ENCODE data around the gene ABTB2.

ABTB2 gene

DNA sequence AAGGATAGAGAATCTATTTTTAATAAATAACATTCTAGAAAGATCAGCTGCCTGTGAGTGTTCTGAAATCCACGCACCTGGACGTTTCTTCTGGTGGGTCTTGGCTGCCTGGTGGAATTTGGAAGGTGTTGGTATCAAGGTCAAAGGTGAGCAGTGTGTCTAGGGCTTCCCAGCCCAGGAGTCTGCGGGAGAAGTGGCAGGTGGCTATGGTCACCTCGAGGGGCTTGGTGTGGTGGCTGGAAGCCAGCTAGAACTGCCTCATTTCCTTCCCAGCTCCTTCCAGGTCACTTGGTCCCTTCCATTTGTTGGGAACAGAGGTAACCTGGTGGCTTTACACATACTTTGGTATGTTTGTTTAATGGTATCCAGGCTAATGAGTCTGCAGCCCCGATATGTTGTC lies 210.9 kb downstream of the ABTB2 start:
- in situ Hi-C loops (cut with HindIII; ENCODE audit: low pct_unique_long_range_greater_than_20kb, low sequenced_read_pairs) = no loop called here
- TF ChIP-seq JUND (IDR thresholded peaks at IDR 0.05; ENCODE audit: low read depth) = no peak
- DNase-seq (ENCODE audit: low read depth in 1 of 2, low spot score in 1 of 2) = no peak

DNA sequence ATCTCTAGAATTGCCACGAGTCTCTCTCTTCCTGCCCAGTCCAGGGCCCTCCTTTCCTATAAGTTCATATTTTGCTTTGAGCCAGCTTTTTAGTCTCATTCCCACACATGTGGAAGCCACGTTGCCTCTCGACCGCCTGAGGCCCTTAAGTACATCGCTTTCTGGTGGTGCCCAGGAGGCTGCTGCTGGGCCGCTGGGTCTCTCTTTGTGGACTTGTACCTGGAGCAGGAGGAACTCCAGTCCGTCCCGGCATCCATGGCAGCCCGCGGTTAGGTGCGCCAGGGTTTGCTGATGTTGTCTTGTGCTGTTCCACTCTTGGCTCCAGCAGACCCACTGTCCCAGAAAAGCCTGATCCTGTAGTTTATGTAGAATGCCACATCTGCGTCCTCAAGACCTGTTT lies 211.4 kb downstream of the ABTB2 start:
- in situ Hi-C loops (cut with HindIII; ENCODE audit: low pct_unique_long_range_greater_than_20kb, low sequenced_read_pairs) = no loop called here
- no peak for DNase-seq (ENCODE audit: low read depth in 1 of 2, low spot score in 1 of 2)
- no peak for TF ChIP-seq JUND (IDR thresholded peaks at IDR 0.05; ENCODE audit: low read depth)

DNA sequence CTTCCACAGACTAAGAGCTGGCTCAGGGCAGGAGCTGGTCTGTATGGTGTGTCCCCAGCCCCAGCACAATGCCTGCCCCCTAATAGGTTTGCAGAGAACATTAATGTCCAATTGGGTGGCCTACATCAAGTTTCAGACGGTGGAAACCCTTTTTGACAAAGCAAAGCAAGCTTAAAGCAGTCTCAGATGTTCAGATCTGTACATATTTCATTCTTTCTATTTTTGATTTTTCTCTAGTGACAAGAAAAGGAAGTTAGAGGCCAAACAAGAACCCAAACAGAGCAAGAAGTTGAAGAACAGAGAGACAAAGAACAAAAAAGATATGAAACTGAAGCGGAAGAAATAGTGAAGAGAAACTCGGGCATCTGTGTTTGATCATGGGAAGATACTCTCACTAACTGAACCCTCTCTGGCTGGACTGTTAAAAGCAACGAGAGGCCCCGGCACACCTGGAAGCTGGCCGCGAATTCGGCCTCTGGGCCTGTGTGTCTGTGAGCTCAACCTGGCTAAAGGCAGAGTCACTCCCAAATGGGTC lies 211.9 kb downstream of the ABTB2 start:
- in situ Hi-C loops (cut with HindIII; ENCODE audit: low pct_unique_long_range_greater_than_20kb, low sequenced_read_pairs) = no loop called here
- TF ChIP-seq JUND (IDR thresholded peaks at IDR 0.05; ENCODE audit: low read depth) = no peak
- DNase-seq (ENCODE audit: low read depth in 1 of 2, low spot score in 1 of 2) = no peak

DNA sequence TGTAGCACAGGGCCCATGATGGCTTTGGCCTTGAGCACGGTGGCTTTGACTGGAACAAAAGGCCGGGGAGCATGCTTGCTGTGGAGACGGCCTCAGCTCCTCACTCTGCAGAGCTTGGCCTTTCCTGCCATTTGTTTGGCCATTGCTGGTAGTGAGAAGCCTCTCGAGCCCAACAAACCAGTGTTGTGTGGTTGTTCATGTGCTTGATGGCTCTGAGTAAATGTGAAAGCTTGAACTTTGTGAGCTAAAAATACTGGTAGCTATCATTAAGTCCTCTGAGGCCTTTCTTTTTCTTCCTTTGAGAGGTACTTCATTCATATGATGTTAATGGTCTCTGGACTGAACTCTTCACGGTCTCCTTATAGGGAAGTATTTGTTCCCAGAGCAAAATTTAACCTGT lies 212.7 kb downstream of the ABTB2 start:
- no peak for TF ChIP-seq JUND (IDR thresholded peaks at IDR 0.05; ENCODE audit: low read depth)
- in situ Hi-C loops (cut with HindIII; ENCODE audit: low pct_unique_long_range_greater_than_20kb, low sequenced_read_pairs) = no loop called here
- DNase-seq (ENCODE audit: low read depth in 1 of 2, low spot score in 1 of 2) = no peak

DNA sequence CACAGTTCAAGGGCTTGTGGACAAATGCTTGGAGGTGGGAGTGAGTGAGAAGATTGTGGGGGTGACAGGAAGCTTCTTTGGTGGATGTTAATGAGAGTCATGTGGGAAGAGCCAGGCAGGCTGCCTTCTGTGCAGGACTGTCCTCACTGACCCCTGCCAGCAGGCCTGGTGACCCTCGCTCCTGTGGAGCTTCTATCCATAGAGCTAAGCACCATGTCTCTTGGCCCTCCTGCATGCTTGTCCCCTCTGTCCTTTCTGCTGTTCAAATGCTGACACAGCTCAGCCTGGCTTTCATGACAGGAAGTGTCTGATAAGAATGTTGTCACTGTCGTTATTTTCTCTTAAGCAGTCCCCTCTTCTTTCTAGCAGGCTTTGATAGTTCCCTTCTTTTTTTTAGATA lies 214.8 kb downstream of the ABTB2 start:
- in situ Hi-C loops (cut with HindIII; ENCODE audit: low pct_unique_long_range_greater_than_20kb, low sequenced_read_pairs) = no loop called here
- TF ChIP-seq JUND (IDR thresholded peaks at IDR 0.05; ENCODE audit: low read depth) = no peak
- DNase-seq (ENCODE audit: low read depth in 1 of 2, low spot score in 1 of 2) = no peak

DNA sequence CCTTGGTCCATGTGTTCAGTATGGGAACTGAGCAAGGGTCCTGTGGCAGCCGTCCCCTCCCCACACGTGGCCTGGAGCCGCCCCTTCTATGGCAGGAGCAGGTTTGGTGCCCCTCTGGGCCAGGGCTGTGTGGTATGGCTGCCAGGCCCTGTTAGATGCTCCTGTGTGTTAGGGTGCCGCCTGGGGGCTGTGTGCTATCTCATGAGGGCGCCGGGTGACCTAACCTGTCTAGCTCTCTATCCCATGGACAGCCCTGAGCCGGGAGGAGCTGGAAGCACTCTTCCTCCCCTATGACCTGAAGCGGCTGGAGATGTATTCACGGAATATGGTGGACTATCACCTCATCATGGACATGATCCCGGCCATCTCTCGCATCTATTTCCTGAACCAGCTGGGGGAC lies 217.7 kb downstream of the ABTB2 start:
- no peak for DNase-seq (ENCODE audit: low read depth in 1 of 2, low spot score in 1 of 2)
- in situ Hi-C loops (cut with HindIII; ENCODE audit: low pct_unique_long_range_greater_than_20kb, low sequenced_read_pairs) = no loop called here
- TF ChIP-seq JUND (IDR thresholded peaks at IDR 0.05; ENCODE audit: low read depth) = no peak

DNA sequence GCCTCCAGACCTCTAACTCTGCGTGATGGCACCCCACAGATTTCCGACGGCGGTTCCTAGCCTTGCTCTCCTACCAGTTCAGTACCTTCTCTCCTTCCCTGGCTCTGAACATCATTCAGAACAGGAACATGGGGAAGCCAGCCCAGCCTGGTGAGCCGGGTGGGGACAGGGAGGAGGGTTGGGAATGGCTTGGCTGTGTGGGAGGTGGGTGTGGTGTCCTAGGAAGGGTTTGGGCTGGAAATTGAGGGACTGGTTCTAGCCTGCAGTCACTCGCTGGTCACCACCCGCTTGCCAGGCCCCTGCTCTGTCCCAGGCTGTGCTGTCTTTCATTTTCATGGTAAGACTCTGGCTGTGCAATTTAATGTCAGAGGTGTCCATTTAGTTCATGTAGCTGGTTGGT lies 218.5 kb downstream of the ABTB2 start:
- DNase-seq (ENCODE audit: low read depth in 1 of 2, low spot score in 1 of 2) = no peak
- in situ Hi-C loops (cut with HindIII; ENCODE audit: low pct_unique_long_range_greater_than_20kb, low sequenced_read_pairs) = no loop called here
- no peak for TF ChIP-seq JUND (IDR thresholded peaks at IDR 0.05; ENCODE audit: low read depth)

DNA sequence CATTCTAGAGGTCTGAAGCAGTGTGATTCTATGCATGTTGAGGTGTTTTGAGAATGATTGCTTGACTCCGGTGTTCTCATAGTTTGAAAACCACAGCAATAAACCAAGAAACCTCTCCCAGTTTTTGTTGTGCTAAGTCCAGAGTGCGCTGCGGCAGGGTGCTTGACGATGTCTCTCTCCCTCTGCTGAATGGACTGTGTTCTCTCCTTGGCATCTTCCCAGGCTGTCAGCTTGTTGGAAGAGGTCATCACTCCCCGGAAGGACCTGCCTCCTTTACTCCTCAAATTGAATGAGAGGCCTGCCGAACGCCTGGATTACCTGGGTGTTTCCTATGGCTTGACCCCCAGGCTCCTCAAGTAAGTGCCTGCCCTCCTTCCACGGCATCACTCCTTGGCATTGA lies 221.4 kb downstream of the ABTB2 start:
- TF ChIP-seq JUND (IDR thresholded peaks at IDR 0.05; ENCODE audit: low read depth) = no peak

DNA sequence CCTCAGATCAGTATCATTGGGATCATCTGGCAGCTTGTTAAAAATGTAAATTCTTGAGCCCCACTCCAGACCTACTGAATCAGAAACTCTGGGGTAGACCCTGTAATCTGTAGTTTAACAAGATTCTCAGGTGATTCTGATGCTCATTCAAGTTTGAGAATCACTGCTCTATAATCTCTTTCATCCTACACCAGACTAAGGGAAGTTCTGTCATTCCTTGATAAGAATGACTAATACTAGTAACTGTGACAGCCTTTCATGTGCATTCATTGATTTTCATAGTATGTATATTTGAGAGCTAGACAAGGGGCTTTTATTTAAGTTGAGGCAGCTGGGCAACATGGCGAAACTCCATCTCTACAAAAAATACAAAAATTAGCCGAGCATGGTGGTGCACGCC lies 222.4 kb downstream of the ABTB2 start:
- DNase-seq (ENCODE audit: low read depth in 1 of 2, low spot score in 1 of 2) = no peak
- TF ChIP-seq JUND (IDR thresholded peaks at IDR 0.05; ENCODE audit: low read depth) = no peak
- in situ Hi-C loops (cut with HindIII; ENCODE audit: low pct_unique_long_range_greater_than_20kb, low sequenced_read_pairs) = no loop called here

More for the DNA sequence above, 221.4 kb downstream of the ABTB2 start:
- no peak for DNase-seq (ENCODE audit: low read depth in 1 of 2, low spot score in 1 of 2)
- in situ Hi-C loops (cut with HindIII; ENCODE audit: low pct_unique_long_range_greater_than_20kb, low sequenced_read_pairs) = no loop called here

DNA sequence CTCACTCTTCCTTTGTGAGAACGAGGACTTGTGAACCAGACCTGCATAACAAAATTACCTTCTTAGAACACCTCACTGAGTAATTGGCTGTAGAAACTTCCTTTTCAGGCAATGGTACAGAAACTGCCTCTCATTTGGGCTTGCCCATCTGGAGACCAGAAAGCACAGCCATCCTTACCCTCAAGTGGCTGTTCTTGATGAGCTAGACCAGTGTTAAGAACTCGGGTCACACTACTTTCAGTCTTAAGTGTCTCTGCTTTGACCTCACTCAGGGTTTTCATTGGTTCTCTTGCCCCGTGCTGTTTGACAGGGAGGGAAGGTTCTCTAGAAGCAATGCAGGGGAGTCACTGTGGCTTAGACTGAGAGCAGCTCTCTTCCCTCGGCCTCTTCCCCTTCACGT lies 223.0 kb downstream of the ABTB2 start:
- in situ Hi-C loops (cut with HindIII; ENCODE audit: low pct_unique_long_range_greater_than_20kb, low sequenced_read_pairs) = no loop called here
- no peak for DNase-seq (ENCODE audit: low read depth in 1 of 2, low spot score in 1 of 2)
- no peak for TF ChIP-seq JUND (IDR thresholded peaks at IDR 0.05; ENCODE audit: low read depth)

DNA sequence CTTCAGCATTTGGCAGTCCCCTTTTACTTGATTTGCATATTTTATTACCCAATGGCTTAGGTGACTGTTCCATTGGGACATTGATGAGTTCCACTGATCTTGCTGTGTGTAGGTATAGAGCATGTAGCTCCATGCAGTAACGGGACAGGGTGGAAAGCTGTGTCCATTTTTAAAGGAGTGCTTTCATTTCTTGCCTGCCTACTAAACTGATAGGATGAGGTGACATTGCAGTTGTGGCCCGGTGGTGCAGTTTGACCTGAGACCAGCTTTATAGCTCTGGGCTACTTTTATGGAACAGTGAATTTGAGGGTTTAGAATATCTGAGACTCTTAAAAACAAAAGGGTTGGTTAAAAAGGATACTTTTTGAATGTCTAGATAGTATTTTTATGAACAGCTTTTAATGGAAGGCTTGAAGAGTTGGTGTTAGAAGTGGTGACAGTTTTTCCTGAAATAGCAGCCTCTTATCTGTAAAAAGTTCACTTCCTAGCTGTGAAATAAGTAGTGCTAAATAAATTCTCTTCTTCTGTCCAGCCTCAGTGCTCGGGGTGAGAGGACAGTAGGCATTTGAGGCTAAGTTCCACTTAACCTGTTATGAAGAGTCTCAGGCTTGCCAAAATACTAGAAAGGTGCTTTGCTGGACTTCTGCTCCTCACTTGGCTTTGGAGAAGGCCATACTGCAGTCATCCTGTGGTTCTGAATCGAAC lies 225.4 kb downstream of the ABTB2 start:
- in situ Hi-C loops (cut with HindIII; ENCODE audit: low pct_unique_long_range_greater_than_20kb, low sequenced_read_pairs) = no loop called here
- no peak for TF ChIP-seq JUND (IDR thresholded peaks at IDR 0.05; ENCODE audit: low read depth)
- no peak for DNase-seq (ENCODE audit: low read depth in 1 of 2, low spot score in 1 of 2)

DNA sequence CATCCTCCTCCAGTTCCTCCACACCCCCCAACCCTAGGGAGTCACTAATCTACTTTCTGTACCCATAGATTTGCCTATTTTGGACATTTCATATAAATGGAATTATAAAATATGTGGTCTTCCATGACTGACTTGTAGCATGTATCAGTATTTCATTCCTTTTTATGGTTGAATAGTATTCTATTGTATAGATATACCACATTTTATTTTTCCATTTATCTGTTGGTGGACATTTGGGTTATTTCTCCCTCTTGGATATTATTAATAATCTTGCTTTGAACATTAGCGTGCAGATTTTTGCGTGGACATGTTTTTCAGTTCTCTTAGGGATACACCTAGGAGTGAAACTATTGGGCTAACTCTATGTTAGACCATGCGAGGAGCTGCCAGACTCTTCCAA lies 229.0 kb downstream of the ABTB2 start:
- in situ Hi-C loops (cut with HindIII; ENCODE audit: low pct_unique_long_range_greater_than_20kb, low sequenced_read_pairs) = no loop called here
- DNase-seq (ENCODE audit: low read depth in 1 of 2, low spot score in 1 of 2) = no peak
- no peak for TF ChIP-seq JUND (IDR thresholded peaks at IDR 0.05; ENCODE audit: low read depth)

DNA sequence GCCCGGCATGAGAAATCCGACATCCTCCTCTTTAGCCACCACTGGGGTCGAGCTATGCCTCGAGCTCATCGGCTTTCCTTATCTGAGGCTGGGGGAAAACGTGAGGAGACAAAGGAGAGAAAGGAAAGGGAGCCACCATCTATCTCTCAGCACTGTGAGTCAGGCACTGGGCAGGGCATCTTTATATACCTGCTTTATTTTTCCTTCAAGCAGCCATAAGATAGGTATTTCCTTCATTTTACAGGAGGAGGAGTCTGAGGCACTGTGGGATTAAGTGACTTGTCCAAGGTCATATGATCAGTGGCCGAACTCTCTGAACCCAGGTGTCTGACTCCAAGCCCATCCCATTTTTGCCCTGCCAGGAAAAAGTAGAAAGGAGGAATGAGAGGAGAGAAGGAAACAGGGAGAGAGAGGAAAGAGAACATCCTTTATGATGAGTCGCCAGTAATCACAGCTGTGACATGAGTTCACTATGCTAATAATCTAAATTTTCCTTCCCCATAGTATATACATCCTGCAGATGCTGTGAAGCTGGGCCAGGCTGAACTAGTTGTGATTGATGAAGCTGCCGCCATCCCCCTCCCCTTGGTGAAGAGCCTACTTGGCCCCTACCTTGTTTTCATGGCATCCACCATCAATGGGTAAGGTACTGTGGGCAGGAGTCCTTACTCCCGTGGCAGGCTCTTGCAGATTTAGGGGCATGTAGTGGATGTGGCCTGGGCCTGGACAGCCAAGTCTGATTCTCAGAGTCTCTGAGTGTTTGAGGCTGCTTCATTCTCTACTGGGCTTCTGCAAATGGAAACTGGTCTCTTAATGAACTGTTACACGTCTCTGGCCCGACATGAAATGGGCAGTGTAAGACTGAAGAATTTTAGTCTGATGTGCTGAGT lies 230.6 kb downstream of the ABTB2 start:
- TF ChIP-seq JUND (IDR thresholded peaks at IDR 0.05; ENCODE audit: low read depth) = no peak
- DNase-seq (ENCODE audit: low read depth in 1 of 2, low spot score in 1 of 2) = no peak
- in situ Hi-C loops (cut with HindIII; ENCODE audit: low pct_unique_long_range_greater_than_20kb, low sequenced_read_pairs) = no loop called here
